Stomach smooth muscle (tissue), 2 donors: ENCODE measurements around the gene CSNK1D.

Experiments
- H3K27ac ChIP-seq: one replicate; pipeline ENCODE4 v1.7.0; 2013; ENCODE audit warnings: mild to moderate bottlenecking, low read length, inconsistent platforms
- H3K27me3 ChIP-seq, 2 donors: one replicate each; pipeline ENCODE4 v1.7.0; 2013; ENCODE audit warnings: low read length in 2 of 2; ENCODE audit not compliant: insufficient read depth in 2 of 2, control insufficient read depth in 1 of 2
- H3K36me3 ChIP-seq, 2 donors: one replicate each; pipeline ENCODE4 v1.7.0; 2013; ENCODE audit warnings: low read length in 2 of 2; ENCODE audit not compliant: control insufficient read depth in 2 of 2, insufficient read depth in 2 of 2
- H3K4me1 ChIP-seq: one replicate; pipeline ENCODE4 v1.7.0; 2013; ENCODE audit warnings: low read length; ENCODE audit not compliant: control insufficient read depth, insufficient read depth
- H3K4me3 ChIP-seq, 2 donors: one replicate each; pipeline ENCODE4 v1.7.0; 2013; ENCODE audit warnings: low read length in 2 of 2
- H3K9ac ChIP-seq, 2 donors: one replicate each; pipeline ENCODE4 v1.7.0; 2013; ENCODE audit warnings: low read length in 2 of 2, mild to moderate bottlenecking in 1 of 2
- H3K9me3 ChIP-seq, 2 donors: one replicate each; pipeline ENCODE4 v1.7.0; 2013; ENCODE audit warnings: low read length in 2 of 2; ENCODE audit not compliant: control insufficient read depth in 2 of 2
- donor health status: healthy.
- donor health status: Pancreatic carcinoma.

Gene CSNK1D

GRCh38 chr17:82229698-82230608, 43.5 kb downstream of the CSNK1D start:
- peaks cover 43% of the 10 kb centered on the region for H3K4me1 ChIP-seq
- H3K9me3 ChIP-seq = no peaks in the 10 kb centered on the region
- no peaks in the 10 kb centered on the region for H3K36me3 ChIP-seq
- H3K4me3 ChIP-seq = peak overlapping the region; percentile 13 to 72
- H3K27me3 ChIP-seq = no peaks in the 10 kb centered on the region
- peak overlapping the region; percentile 29 to 53 for H3K9ac ChIP-seq
- H3K27ac ChIP-seq = peak overlapping the region; percentile 67

GRCh38 chr17:82228842-82229697, 44.4 kb downstream of the CSNK1D start, which contains the start of gene SLC16A3:
SLC16A3 (plus strand) TSS chr17:82229042; CDS start chr17:82236009, 6,967 bp downstream.
- H3K4me1 ChIP-seq = peaks cover 37% of the 10 kb centered on the region

GRCh38 chr17:82228278-82228841, 45.1 kb downstream of the CSNK1D start:
- Histone ChIP-seq H3K9me3 (no peaks in the 10 kb centered on the region), H3K4me1 (peaks cover 37% of the 10 kb centered on the region), H3K36me3 (no peaks in the 10 kb centered on the region), H3K27me3 (no peaks in the 10 kb centered on the region), H3K4me3 (peak overlapping the region in 1 of 2 donors; percentile 72), H3K27ac (peak overlapping the region; percentile 58), H3K9ac (peak overlapping the region in 1 of 2 donors; percentile 42)

More at GRCh38 chr17:82228842-82229697, 44.4 kb downstream of the CSNK1D start, which contains the start of gene SLC16A3:
- peak within 1 kb of the TSS; percentile 29 to 53 for H3K9ac ChIP-seq
- H3K27ac ChIP-seq = peak within 1 kb of the TSS; percentile 58
- H3K36me3 ChIP-seq = no peaks in the 10 kb centered on the region
- peak within 1 kb of the TSS; percentile 13 to 72 for H3K4me3 ChIP-seq
- H3K27me3 ChIP-seq = no peaks in the 10 kb centered on the region
- no peaks in the 10 kb centered on the region for H3K9me3 ChIP-seq

GRCh38 chr17:82227629-82228277, 45.7 kb downstream of the CSNK1D start:
- H3K36me3 ChIP-seq = no peaks in the 10 kb centered on the region
- no peak overlapping the region for H3K4me3 ChIP-seq
- H3K27me3 ChIP-seq = no peaks in the 10 kb centered on the region
- H3K9ac ChIP-seq = no peak overlapping the region
- peaks cover 37% of the 10 kb centered on the region for H3K4me1 ChIP-seq
- peak overlapping the region; percentile 58 for H3K27ac ChIP-seq
- H3K9me3 ChIP-seq = no peaks in the 10 kb centered on the region

- no peaks in the 10 kb centered on the region for H3K27me3 ChIP-seq
- no peak overlapping the region for H3K4me3 ChIP-seq
- H3K9me3 ChIP-seq = no peaks in the 10 kb centered on the region
- H3K36me3 ChIP-seq = no peaks in the 10 kb centered on the region
- no peak overlapping the region for H3K27ac ChIP-seq
- H3K4me1 ChIP-seq = peaks cover 34% of the 10 kb centered on the region
- H3K9ac ChIP-seq = no peak overlapping the region
These were observed 46.5 kb downstream of the CSNK1D start for GRCh38 chr17:82226809-82227628.

- no peak overlapping the region for H3K4me3 ChIP-seq
- no peaks in the 10 kb centered on the region for H3K36me3 ChIP-seq
- H3K27me3 ChIP-seq = no peaks in the 10 kb centered on the region
- no peaks in the 10 kb centered on the region for H3K9me3 ChIP-seq
- no peak overlapping the region for H3K9ac ChIP-seq
- peaks cover 26% of the 10 kb centered on the region for H3K4me1 ChIP-seq
- H3K27ac ChIP-seq = no peak overlapping the region
These were observed 47.2 kb downstream of the CSNK1D start for GRCh38 chr17:82226146-82226808.

- Histone ChIP-seq H3K27ac (no peak overlapping the region), H3K4me1 (peaks cover 23% of the 10 kb centered on the region), H3K36me3 (no peaks in the 10 kb centered on the region), H3K9me3 (no peaks in the 10 kb centered on the region), H3K27me3 (no peaks in the 10 kb centered on the region), H3K9ac (no peak overlapping the region), H3K4me3 (no peak overlapping the region)
These were observed 48.0 kb downstream of the CSNK1D start for GRCh38 chr17:82225368-82226029.

- Histone ChIP-seq H3K4me3 (no peak overlapping the region), H3K27ac (no peak overlapping the region), H3K36me3 (no peaks in the 10 kb centered on the region), H3K4me1 (peaks cover 15% of the 10 kb centered on the region), H3K27me3 (no peaks in the 10 kb centered on the region), H3K9me3 (no peaks in the 10 kb centered on the region), H3K9ac (no peak overlapping the region)
These were observed 48.8 kb downstream of the CSNK1D start for GRCh38 chr17:82224666-82225065.

- Histone ChIP-seq H3K27me3 (no peaks in the 10 kb centered on the region), H3K9me3 (no peaks in the 10 kb centered on the region), H3K27ac (no peak overlapping the region), H3K4me3 (no peak overlapping the region), H3K9ac (no peak overlapping the region), H3K4me1 (peaks cover 5% of the 10 kb centered on the region), H3K36me3 (no peaks in the 10 kb centered on the region)
These were observed 50.0 kb downstream of the CSNK1D start for GRCh38 chr17:82223517-82223916.
